ENCODE results near the gene MBOAT1.

MBOAT1 gene

GRCh38 chr6:20233007-20233730 lies 20.9 kb upstream of the MBOAT1 start:
- no peak for DNase-seq (ENCODE audit: low read depth in 2 of 2)

GRCh38 chr6:20232188-20232587 lies 19.9 kb upstream of the MBOAT1 start:
- DNase-seq (ENCODE audit: low read depth in 2 of 2), result no peak

GRCh38 chr6:20230401-20231119 lies 18.3 kb upstream of the MBOAT1 start:
- no peak for DNase-seq (ENCODE audit: low read depth in 2 of 2)

DNA sequence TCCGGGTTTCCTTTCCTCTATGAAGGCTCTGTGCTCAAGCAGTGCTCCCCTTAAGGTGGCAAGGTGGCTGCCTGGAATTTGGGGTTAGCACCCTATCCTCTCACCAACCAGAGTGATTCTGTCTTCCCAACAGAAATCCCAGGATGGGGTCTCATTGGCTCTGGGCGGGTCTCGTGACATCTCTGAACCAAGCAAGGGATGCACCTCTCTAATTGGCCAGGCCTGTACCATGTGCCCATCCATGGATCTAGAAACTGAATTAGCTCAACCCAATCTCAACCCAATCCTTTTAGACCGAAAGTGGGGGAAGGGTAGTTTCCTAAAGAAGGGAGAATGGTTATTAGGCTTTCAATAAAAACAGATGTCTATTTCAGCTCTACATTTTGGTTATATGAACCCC lies 17.6 kb upstream of the MBOAT1 start:
- DNase-seq (ENCODE audit: low read depth in 2 of 2), result no peak

DNA sequence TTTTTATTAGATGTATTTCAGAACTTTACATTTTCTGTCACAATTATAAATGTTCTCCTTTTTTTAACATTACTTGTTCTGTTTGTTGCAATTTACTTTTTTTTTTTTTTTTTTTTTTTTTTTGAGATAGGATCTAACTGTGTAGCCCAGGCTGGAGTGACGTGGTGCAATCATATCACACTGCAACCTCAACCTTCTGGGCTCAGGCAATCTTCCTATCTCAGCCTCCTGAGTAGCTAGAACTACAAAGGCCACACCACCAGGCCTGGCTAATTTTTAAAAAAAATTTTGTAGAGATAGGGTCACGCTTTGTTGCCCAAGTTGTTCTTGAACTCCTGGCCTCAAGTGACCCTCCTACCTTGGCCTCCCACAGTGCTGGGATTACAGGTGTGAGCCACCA lies 15.1 kb upstream of the MBOAT1 start:
- DNase-seq (ENCODE audit: low read depth in 2 of 2), result no peak

DNA sequence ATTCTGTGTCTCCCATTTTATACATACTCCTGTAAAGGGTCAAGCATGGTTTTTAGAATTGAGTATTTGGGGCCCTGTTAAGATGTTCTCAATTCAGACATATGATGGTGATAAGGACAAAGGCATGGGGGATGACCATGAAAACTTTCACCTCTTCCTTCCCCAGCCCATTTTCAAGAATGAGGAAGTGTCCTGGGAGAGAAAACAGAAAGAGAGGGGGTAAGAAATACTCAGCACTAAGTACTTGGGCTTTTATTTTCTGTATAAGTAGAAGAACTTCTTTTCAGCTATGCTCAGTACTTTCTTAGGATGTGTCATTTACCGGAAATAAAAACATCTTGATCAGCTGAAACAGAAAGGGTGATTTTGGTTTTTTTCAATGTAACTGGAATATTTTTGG lies 10.9 kb upstream of the MBOAT1 start:
- DNase-seq (ENCODE audit: low read depth in 2 of 2), result no peak

DNA sequence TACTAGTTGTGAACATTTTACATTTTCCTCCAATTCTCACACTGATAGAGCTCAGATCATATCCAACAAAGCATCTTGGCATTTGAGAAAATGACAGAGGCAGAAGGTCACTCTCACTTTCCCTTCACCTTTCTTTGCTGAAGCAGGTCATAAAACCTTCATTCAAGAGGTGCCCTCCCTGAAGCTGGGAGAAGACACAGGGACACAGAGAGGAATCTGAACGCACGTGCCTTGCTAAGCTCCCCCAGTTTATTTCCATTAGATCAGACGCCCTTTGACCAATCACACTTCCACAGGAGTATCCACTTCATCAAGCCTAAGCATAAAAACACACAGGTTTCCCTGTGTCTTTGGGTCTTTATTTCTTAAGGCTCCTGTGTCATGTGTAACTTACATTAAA lies 9.2 kb upstream of the MBOAT1 start:
- DNase-seq (ENCODE audit: low read depth in 2 of 2), result no peak

- DNase-seq (ENCODE audit: low read depth in 2 of 2), result no peak
Measured at GRCh38 chr6:20220359-20220758, 8.1 kb upstream of the MBOAT1 start.

DNA sequence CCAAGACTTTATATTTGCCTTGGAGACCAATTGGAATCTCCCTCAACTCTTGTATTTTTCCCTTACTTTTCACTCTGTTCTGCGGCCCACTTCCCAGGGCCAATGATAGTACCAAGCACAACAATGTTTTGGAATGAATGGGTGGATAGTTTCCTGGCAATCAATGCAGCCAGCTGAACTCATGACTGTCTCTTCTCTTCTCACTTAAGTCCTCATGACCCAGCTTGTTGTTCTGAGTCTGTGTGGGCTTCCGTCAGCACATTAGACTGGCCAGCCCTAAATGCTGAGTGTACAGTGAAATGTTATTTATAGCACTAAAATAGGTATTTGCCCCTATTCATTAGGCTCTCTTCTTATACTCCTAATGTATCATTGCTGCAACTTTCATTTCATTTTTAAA lies 5.6 kb upstream of the MBOAT1 start:
- no peak for DNase-seq (ENCODE audit: low read depth in 2 of 2)

DNA sequence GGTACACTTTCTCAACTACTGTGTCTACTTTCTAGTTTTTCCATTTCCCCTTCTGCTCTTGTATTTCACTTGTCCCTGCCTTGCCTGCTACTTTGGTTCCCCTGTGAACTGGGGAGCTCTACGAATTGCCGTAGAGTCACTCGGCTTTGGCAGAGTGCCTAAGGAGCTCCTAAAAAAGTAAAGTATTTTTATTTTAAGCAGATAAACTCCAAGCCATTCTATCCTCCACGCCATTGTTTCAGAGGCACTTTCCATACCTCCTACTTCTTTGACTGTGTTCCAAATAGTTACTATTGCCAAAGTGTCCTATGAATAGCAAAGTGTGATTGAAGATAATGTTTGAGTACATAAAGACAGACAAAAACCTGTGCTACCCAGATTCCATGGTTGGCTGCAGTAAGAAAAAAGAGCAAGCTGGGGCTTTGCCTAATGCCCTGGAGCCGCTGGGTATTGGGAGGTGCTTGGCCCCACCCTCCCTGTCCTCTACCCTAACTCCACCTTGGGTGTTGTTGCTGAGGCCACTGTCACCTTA lies 5.1 kb upstream of the MBOAT1 start:
- DNase-seq (ENCODE audit: low read depth in 2 of 2), result no peak

DNA sequence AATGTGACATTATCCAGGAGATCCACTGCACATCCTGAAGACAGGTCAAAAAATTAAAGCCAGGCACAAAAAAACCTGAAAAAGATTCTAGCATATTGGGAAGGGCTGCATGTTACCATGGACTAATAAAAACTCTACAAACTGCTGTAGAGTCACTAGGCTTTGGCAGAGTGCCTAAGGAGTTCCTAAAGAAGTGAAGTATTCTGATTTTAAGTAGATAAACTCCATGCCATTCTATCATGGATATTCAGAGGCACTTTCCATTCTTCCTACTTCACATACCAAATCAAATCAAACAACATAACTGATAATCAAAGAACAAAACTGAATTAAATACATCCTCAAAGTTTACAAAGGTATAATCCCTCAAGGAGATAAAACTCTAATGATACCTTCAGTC lies 3.0 kb upstream of the MBOAT1 start:
- DNase-seq (ENCODE audit: low read depth in 2 of 2), result no peak

- DNase-seq (ENCODE audit: low read depth in 2 of 2), result no peak
Measured at GRCh38 chr6:20213271-20213798, 1.1 kb upstream of the MBOAT1 start.

- DNase-seq (ENCODE audit: low read depth in 2 of 2), result no peak
Measured at GRCh38 chr6:20211941-20212391, 303 bp downstream of the MBOAT1 start.

GRCh38 chr6:20211037-20211940 lies 980 bp downstream of the MBOAT1 start:
- no peak for DNase-seq (ENCODE audit: low read depth in 2 of 2)

- no peak for DNase-seq (ENCODE audit: low read depth in 2 of 2)
Measured at GRCh38 chr6:20210158-20210557, 2.1 kb downstream of the MBOAT1 start.

- DNase-seq (ENCODE audit: low read depth in 2 of 2), result no peak
Measured at GRCh38 chr6:20208687-20209378, 3.4 kb downstream of the MBOAT1 start.

- DNase-seq (ENCODE audit: low read depth in 2 of 2), result no peak
Measured at GRCh38 chr6:20207088-20207418, 5.2 kb downstream of the MBOAT1 start.

DNA sequence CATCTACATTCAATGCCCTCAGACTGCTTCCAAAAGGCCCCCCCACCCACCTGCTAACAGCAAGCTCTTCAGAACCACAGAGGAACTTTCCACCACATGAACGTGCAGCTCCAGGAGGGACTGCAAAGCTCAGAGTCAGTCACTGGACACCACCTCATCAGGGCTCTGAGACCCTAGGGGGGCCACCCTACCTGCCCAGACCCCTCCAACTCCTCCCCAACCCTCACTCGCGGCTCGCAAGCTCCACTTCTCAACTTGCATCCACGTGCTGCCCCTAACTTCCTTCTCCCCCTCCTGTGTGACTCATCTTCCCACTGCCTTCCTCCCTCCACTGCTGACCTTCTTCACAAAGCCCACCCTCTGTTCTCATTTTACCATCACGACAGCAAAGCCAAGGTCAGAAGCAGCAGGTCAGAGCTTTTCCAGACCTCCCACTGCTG lies 6.5 kb downstream of the MBOAT1 start:
- DNase-seq (ENCODE audit: low read depth in 2 of 2), result no peak

DNA sequence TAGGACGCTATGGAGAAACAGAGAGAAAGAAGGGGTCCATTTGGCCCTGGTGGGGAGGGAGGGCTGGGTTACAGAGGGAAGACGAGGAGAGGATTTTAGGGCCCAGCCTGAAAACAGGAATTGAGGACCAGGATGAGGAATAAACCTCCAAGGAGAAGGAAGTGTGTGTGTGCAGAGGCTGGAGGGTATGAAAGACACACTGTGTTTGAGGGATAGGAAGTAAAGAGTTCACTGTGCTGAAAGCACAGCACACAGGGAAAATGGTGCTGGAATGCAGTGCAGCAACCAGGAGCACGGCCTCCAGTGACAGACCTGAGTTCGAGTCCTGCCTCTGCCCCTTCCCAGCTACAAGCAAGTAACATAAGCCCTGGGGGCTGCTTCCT lies 7.8 kb downstream of the MBOAT1 start:
- no peak for DNase-seq (ENCODE audit: low read depth in 2 of 2)

GRCh38 chr6:20203561-20204511 lies 8.4 kb downstream of the MBOAT1 start:
- no peak for DNase-seq (ENCODE audit: low read depth in 2 of 2)

All from stimulated activated CD4-positive, alpha-beta T cell treated with anti-CD3 and anti-CD28 coated beads, Interleukin-1b, Interleukin-23, amount 100 ng/mL, for 4 hours (primary cell).